IMR-90 (cell line): Measurements from ENCODE around the gene ZNF764. TPM values are rescaled to one million over a fixed set of nuclear protein-coding genes. Genes with fewer than 3 reads are reported as not detected.

Experiments
- ATAC-seq: fragments of 200-7000 bp; cut with Tn5 transposase; 2 replicates; pipeline ENCODE4 v1.9.1; 2020; ENCODE audit warnings: low read depth, mild to moderate bottlenecking, moderate library complexity
- BruUV-seq: library from RNA; stranded (reverse); fragments of 400-500 nt; replicated peaks from 2 replicates; lab custom pipeline; 2021; lab: Mats Ljungman, UMichigan
- CTCF ChIA-PET: fragments of 300-600 bp; formaldehyde crosslinking; extraction: SDS; loops from one replicate; lab custom pipeline; 2021; ENCODE audit warnings: antibody characterized with exemption; lab: Yijun Ruan, JAX
- POLR2A ChIA-PET: fragments of 300-600 bp; sonication (Branson Sonifier 250); formaldehyde crosslinking; loops from one replicate; lab custom pipeline; 2022; ENCODE audit warnings: antibody characterized with exemption; ENCODE audit not compliant: unreplicated experiment; lab: Charles Lee
- DNase-seq: peaks from one replicate; pipeline ENCODE4 v3.0.0; 2013
- H2AFZ ChIP-seq: replicated peaks from 2 replicates; pipeline ENCODE3; 2013; ENCODE audit warnings: low read length, mild to moderate bottlenecking; ENCODE audit not compliant: poor library complexity
- H2AK5ac ChIP-seq: 2 replicates; pipeline ENCODE4 v1.6.1; 2013; ENCODE audit warnings: low read depth, low read length, inconsistent platforms
- H2AK9ac ChIP-seq: replicated peaks from 2 replicates; pipeline ENCODE3; 2013; ENCODE audit warnings: mild to moderate bottlenecking, low read depth, low read length, moderate library complexity; ENCODE audit not compliant: poor library complexity
- H2BK120ac ChIP-seq: 2 replicates; pipeline ENCODE4 v1.6.1; 2013; ENCODE audit warnings: low read depth, low read length, inconsistent platforms
- H2BK15ac ChIP-seq: 3 replicates; pipeline ENCODE4 v1.6.1; 2013; ENCODE audit warnings: low read depth, low read length, inconsistent platforms
- H2BK20ac ChIP-seq: 2 replicates; pipeline ENCODE4 v1.6.1; 2013; ENCODE audit warnings: low read depth, mild to moderate bottlenecking, inconsistent platforms, low read length, moderate library complexity
- H2BK5ac ChIP-seq: 2 replicates; pipeline ENCODE4 v1.6.1; 2013; ENCODE audit warnings: mild to moderate bottlenecking, low read depth, low read length, inconsistent platforms; ENCODE audit not compliant: poor library complexity, severe bottlenecking
- H3K14ac ChIP-seq: replicated peaks from 2 replicates; pipeline ENCODE4 v1.6.1; 2013; ENCODE audit warnings: low read depth, low read length, inconsistent platforms
- H3K18ac ChIP-seq: 2 replicates; pipeline ENCODE4 v1.6.1; 2013; ENCODE audit warnings: low read depth, low read length, control low read depth
- H3K23ac ChIP-seq: 2 replicates; pipeline ENCODE4 v1.6.1; 2013; ENCODE audit warnings: low read depth, low read length, inconsistent platforms
- H3K27ac ChIP-seq: 2 replicates; pipeline ENCODE4 v1.5.1; 2013; ENCODE audit warnings: mild to moderate bottlenecking, control low read depth, low read length; ENCODE audit not compliant: insufficient read depth
- H3K27me3 ChIP-seq: 2 replicates; pipeline ENCODE4 v1.6.1; 2013; ENCODE audit warnings: low read length; ENCODE audit not compliant: control insufficient read depth, insufficient read depth
- H3K36me3 ChIP-seq: 2 replicates; pipeline ENCODE4 v1.6.1; 2013; ENCODE audit warnings: low read length, mixed read lengths; ENCODE audit not compliant: control insufficient read depth, insufficient read depth
- H3K4ac ChIP-seq: 2 replicates; pipeline ENCODE4 v1.6.1; 2013; ENCODE audit warnings: low read depth, low read length, inconsistent platforms
- H3K4me1 ChIP-seq: 2 replicates; pipeline ENCODE4 v1.6.1; 2013; ENCODE audit warnings: low read length, mixed read lengths; ENCODE audit not compliant: control insufficient read depth, insufficient read depth
- H3K4me2 ChIP-seq: 2 replicates; pipeline ENCODE4 v1.6.1; 2013; ENCODE audit warnings: low read depth, mild to moderate bottlenecking, control low read depth, low read length, moderate library complexity
- H3K4me3 ChIP-seq: 2 replicates; pipeline ENCODE4 v1.5.1; 2013; ENCODE audit warnings: low read depth, mild to moderate bottlenecking, control low read depth, low read length, moderate library complexity; ENCODE audit not compliant: insufficient read depth
- H3K56ac ChIP-seq: 2 replicates; pipeline ENCODE4 v1.6.1; 2013; ENCODE audit warnings: low read length, inconsistent platforms; ENCODE audit not compliant: insufficient read depth; ENCODE audit errors: extremely low read depth
- H3K79me1 ChIP-seq, 2 experiments: 2 replicates each; pipeline ENCODE4 v1.6.1; 2013; ENCODE audit warnings: low read length in 2 of 2, inconsistent platforms in 1 of 2, low read depth in 1 of 2
- H3K9ac ChIP-seq: 2 replicates; pipeline ENCODE4 v1.6.1; 2013; ENCODE audit warnings: low read depth, low read length, control low read depth
- H3K9me1 ChIP-seq: 2 replicates; pipeline ENCODE4 v1.6.1; 2013; ENCODE audit warnings: low read length, inconsistent platforms; ENCODE audit not compliant: insufficient read depth
- H3K9me3 ChIP-seq: 2 replicates; pipeline ENCODE4 v1.6.1; 2013; ENCODE audit warnings: low read length; ENCODE audit not compliant: control insufficient read depth, insufficient read depth
- H4K20me1 ChIP-seq: 2 replicates; pipeline ENCODE4 v1.6.1; 2013; ENCODE audit warnings: low read length, inconsistent platforms; ENCODE audit not compliant: insufficient read depth
- H4K5ac ChIP-seq: 2 replicates; pipeline ENCODE4 v1.6.1; 2013; ENCODE audit warnings: mild to moderate bottlenecking, low read depth, low read length, control low read depth
- H4K8ac ChIP-seq, 2 experiments: 2 replicates each; pipeline ENCODE4 v1.6.1; 2013; ENCODE audit warnings: low read depth in 2 of 2, low read length in 2 of 2, control low read depth in 1 of 2, inconsistent platforms in 1 of 2
- H4K91ac ChIP-seq: 2 replicates; pipeline ENCODE4 v1.6.1; 2013; ENCODE audit warnings: low read depth, low read length, inconsistent platforms; ENCODE audit not compliant: insufficient read depth
- BHLHE40 ChIP-seq: fragments of 150-350 bp; IDR thresholded peaks from 2 replicates; pipeline ENCODE4 v1.6.1; 2016; ENCODE audit warnings: mild to moderate bottlenecking, low read depth, low read length
- CHD1 ChIP-seq: IDR thresholded peaks from 2 replicates; pipeline ENCODE4 v1.6.1; 2012; ENCODE audit warnings: low read depth, low read length, improper control_type of control experiment
- CTCF ChIP-seq: conservative IDR thresholded peaks from 2 replicates; pipeline ENCODE4 v1.5.1; 2012; ENCODE audit warnings: mild to moderate bottlenecking, low read depth, low read length, improper control_type of control experiment
- FOS ChIP-seq: fragments of 150-350 bp; IDR thresholded peaks from 2 replicates; pipeline ENCODE4 v1.6.1; 2016; ENCODE audit warnings: low read depth, low read length
- MAZ ChIP-seq: IDR thresholded peaks from 2 replicates; pipeline ENCODE4 v1.6.1; 2012; ENCODE audit warnings: low read depth, mild to moderate bottlenecking, low read length, improper control_type of control experiment, moderate library complexity, borderline replicate concordance
- MXI1 ChIP-seq: IDR thresholded peaks from 2 replicates; pipeline ENCODE4 v1.6.1; 2012; ENCODE audit warnings: low read depth, mild to moderate bottlenecking, low read length, moderate library complexity, borderline replicate concordance
- NFE2L2 ChIP-seq: fragments of 150-350 bp; IDR thresholded peaks from 2 replicates; pipeline ENCODE4 v1.6.1; 2016; ENCODE audit warnings: low read depth, mild to moderate bottlenecking, low read length
- RAD21 ChIP-seq: IDR thresholded peaks from 2 replicates; pipeline ENCODE4 v1.6.1; 2012; ENCODE audit warnings: low read length, improper control_type of control experiment
- RCOR1 ChIP-seq: IDR thresholded peaks from 2 replicates; pipeline ENCODE4 v1.6.1; 2012; ENCODE audit warnings: mild to moderate bottlenecking, low read length, improper control_type of control experiment; ENCODE audit not compliant: insufficient replicate concordance
- RFX5 ChIP-seq: IDR thresholded peaks from 2 replicates; pipeline ENCODE4 v1.8.0; 2012; ENCODE audit warnings: low read depth, mild to moderate bottlenecking, low read length, moderate library complexity
- USF2 ChIP-seq: fragments of 150-350 bp; IDR thresholded peaks from 2 replicates; pipeline ENCODE4 v1.6.1; 2017; ENCODE audit warnings: mild to moderate bottlenecking, antibody characterized with exemption, low read length, low read depth
- WGBS, 2 experiments: methylation state at CpG; one replicate each; pipeline versions ENCODE4 v1.1.5 to v1.1.7; 2013; ENCODE audit warnings: missing lambda C conversion rate in 2 of 2; ENCODE audit not compliant: insufficient read length in 1 of 2; ENCODE audit errors: extremely low coverage in 2 of 2; 5-methylcytosine and 5-hydroxymethylcytosine counted together
- dilution Hi-C: fragments of 300-500 bp; cut with HindIII; formaldehyde crosslinking; loops from one replicate; pipeline ENCODE4 v1.14.3; 2018; ENCODE audit warnings: low sequenced_read_pairs; ENCODE audit not compliant: unreplicated experiment
- in situ Hi-C: fragments of 300-500 bp; cut with MboI; formaldehyde crosslinking; loops from 3 replicates; pipeline ENCODE4 v1.14.3; 2019; ENCODE audit warnings: low sequenced_read_pairs, inconsistent platforms, mixed read lengths
- intact Hi-C: fragments of 100-400 bp; cut with micrococcal nuclease; formaldehyde crosslinking; loops from 2 replicates; pipeline ENCODE4 v1.10.0; 2022
- polyA plus RNA-seq, 3 experiments: library from polyadenylated mRNA; depleted of rRNA; stranded (reverse); fragments of >200 nt; gene quantifications; 2 replicates each; pipeline ENCODE4 v1.2.3, GENCODE V29; 2012; ENCODE audit warnings: low replicate concordance in 1 of 3
- total RNA-seq: library from RNA; depleted of rRNA; stranded (reverse); fragments of >200 nt; gene quantifications from 2 replicates; pipeline ENCODE4 v1.2.3, GENCODE V29; 2012

The ZNF764 gene
- total and polyA plus RNA-seq, 2 of the 4 experiments (the other 2 are of a cell fraction), result 2.2 to 4.6 TPM

- Histone ChIP-seq H3K36me3 (peaks cover 9% of the 10 kb centered on the region; the same call in 1 of the 2 replicates), H2AFZ (no peak overlapping the region), H3K27ac (no peak overlapping the region), H2BK120ac (no peak overlapping the region), H3K27me3 (no peaks in the 10 kb centered on the region; the same call in 1 of the 2 replicates), H3K9me3 (no peaks in the 10 kb centered on the region), H2BK15ac (no peak overlapping the region), H4K5ac (no peak overlapping the region), H3K79me1 (peaks cover 5 to 6% of the 10 kb centered on the region in 2 experiments; a peak in 3 of 4 replicates), H3K56ac (no peak overlapping the region), H2BK20ac (no peak overlapping the region), H4K20me1 (no peaks in the 10 kb centered on the region; the same call in 1 of the 2 replicates), H2AK5ac (no peak overlapping the region), H3K18ac (no peak overlapping the region), H2BK5ac (no peak overlapping the region), H3K4me2 (no peak overlapping the region), H3K4me3 (no peak overlapping the region), H3K23ac (no peak overlapping the region), H3K4ac (no peak overlapping the region), H4K8ac (no peak overlapping the region), H4K91ac (no peak overlapping the region), H3K9me1 (peaks cover 5% of the 10 kb centered on the region), H3K9ac (no peak overlapping the region), H3K14ac (no peak overlapping the region), H3K4me1 (peaks cover 5% of the 10 kb centered on the region), H2AK9ac (no peak overlapping the region)
- DNase-seq, result no peak
- in situ Hi-C loops, result no loop called here
- WGBS, 2 experiments, result 98% methylated on average over 39 of the region's 60 CpGs; no CpG with 5 or more reads in 1 of the 2 experiments
- no TSS peak for BruUV-seq
- no peak for TF ChIP-seq MXI1
- TF ChIP-seq BHLHE40, result no peak
- no peak for TF ChIP-seq CTCF
- TF ChIP-seq MAZ, result no peak
- TF ChIP-seq NFE2L2, result no peak
- no peak for TF ChIP-seq USF2
- TF ChIP-seq CHD1, result no peak
- no peak for TF ChIP-seq FOS
- no peak for TF ChIP-seq RFX5
- TF ChIP-seq RAD21, result no peak
- TF ChIP-seq RCOR1, result no peak
- intact Hi-C loops, result no loop called here
- CTCF ChIA-PET, result no interaction called here
- POLR2A ChIA-PET, result no interaction called here
- dilution Hi-C loops, result no loop called here
- no peak for ATAC-seq
Measured at GRCh38 chr16:30524575-30525568, 33.3 kb downstream of the ZNF764 start.
